Epithelial cell of esophagus (primary cell): ENCODE results near the gene RSU1.

Source experiments
- DNase-seq: peaks from one replicate; pipeline ENCODE4 v3.0.0; 2010; ENCODE audit warnings: low read depth
- H3K4me3 ChIP-seq: 2 replicates; pipeline ENCODE4 v1.5.1; 2011; ENCODE audit warnings: mild to moderate bottlenecking, low read length, control low read depth
- CTCF ChIP-seq: IDR thresholded peaks from 2 replicates; pipeline ENCODE4 v1.5.1; 2011; ENCODE audit warnings: low read depth, mild to moderate bottlenecking, low read length, control low read depth, inconsistent platforms; ENCODE audit not compliant: insufficient read depth; ENCODE audit errors: missing control alignments

Gene RSU1

GRCh38 chr10:16803464-16803863 is 13.8 kb downstream of the RSU1 start:
- no peak for TF ChIP-seq CTCF
- H3K4me3 ChIP-seq = no peak overlapping the region
- DNase-seq = no peak

- H3K4me3 ChIP-seq = no peak overlapping the region
- no peak for TF ChIP-seq CTCF
- DNase-seq = no peak
Measured at GRCh38 chr10:16799621-16800020, 17.6 kb downstream of the RSU1 start.

DNA sequence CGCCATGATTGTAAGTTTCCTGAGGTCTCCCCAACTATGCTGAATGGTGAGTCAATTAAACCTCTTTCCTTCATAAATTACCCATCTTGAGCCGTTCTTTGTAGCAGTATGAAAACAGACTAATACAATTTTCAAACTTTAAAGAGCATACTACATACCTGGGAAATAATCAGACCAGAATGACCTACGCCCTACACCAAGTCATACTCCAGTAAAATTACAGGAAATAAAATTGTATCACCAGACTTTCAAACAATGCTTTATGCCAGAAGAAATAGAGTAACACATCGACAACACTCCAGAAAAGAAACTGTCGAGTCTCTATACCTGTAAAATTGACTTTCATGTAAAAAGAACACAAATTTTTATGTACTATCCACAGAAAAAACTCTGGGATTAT is 18.7 kb downstream of the RSU1 start:
- no peak overlapping the region for H3K4me3 ChIP-seq
- no peak for DNase-seq
- TF ChIP-seq CTCF = no peak

DNA sequence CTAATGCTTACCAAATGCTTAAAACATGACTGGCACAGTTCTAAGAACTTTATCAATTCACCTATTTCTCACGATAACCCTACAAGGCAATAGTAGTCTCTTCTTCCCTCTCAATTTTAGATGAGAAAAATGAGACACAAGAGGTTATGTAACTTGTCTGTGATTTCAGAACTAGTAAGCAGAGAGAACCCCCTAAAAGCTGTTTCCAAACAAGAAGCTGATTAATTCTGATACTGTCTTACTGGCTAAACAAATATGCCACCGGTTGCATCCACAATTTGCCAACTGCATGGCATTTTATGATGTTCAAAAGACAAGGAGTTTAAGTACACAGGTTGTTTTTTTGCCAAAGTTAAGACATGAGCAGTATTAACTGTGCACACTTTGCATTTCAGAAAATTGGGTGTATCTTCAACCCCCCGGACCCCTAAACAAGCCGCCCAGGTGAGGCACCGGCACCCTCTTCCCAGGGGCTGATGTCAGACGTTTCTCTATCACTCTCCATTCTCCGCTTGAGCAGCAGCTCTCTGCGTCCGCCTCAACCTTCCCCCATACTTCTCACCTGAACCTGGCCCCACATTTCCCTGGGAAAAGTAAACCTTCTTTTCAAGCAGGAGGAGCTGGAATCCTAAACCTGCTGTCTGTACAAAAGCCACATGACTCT is 21.7 kb downstream of the RSU1 start:
- DNase-seq = no peak
- TF ChIP-seq CTCF = no peak
- no peak overlapping the region for H3K4me3 ChIP-seq

- no peak overlapping the region for H3K4me3 ChIP-seq
- DNase-seq = no peak
- TF ChIP-seq CTCF = no peak
Measured at GRCh38 chr10:16794005-16794404, 23.2 kb downstream of the RSU1 start.

GRCh38 chr10:16792675-16793074 is 24.5 kb downstream of the RSU1 start:
- no peak overlapping the region for H3K4me3 ChIP-seq
- DNase-seq = no peak
- TF ChIP-seq CTCF = no peak

DNA sequence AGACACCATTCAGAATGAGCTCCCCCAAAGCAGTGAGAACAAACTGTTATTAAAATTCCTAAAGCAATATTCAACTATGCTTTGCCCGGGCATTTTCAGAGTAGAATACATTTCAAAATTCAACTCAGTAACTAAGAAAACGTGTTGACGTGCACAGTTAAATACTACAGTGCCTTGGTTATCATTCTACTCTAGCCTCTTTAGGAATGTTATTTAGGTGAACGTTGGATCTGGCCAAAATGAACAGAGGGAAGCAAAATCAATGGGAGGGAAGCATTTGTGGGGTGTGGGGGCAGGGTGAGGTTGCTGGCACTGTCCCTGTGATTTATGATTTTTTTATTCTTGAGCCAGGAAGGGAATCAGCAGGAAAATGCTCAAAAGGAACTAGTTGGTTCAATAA is 27.5 kb downstream of the RSU1 start:
- H3K4me3 ChIP-seq = no peak overlapping the region
- no peak for DNase-seq
- no peak for TF ChIP-seq CTCF
